GM12875 (cell line): Measurements from ENCODE around the gene GLRX.

ENCODE experiments used
- H3K4me3 ChIP-seq: one replicate; pipeline ENCODE4 v1.5.1; 2011; ENCODE audit warnings: low read depth, low read length, control low read depth
- TF ChIP-seq, protein P1 (sequence below): IDR thresholded peaks from 2 replicates; pipeline ENCODE4 v1.5.1; 2011; ENCODE audit warnings: low read depth, mild to moderate bottlenecking, control low read depth, inconsistent platforms, low read length, moderate library complexity, borderline replicate concordance; ENCODE audit not compliant: insufficient read depth

GLRX gene

DNA sequence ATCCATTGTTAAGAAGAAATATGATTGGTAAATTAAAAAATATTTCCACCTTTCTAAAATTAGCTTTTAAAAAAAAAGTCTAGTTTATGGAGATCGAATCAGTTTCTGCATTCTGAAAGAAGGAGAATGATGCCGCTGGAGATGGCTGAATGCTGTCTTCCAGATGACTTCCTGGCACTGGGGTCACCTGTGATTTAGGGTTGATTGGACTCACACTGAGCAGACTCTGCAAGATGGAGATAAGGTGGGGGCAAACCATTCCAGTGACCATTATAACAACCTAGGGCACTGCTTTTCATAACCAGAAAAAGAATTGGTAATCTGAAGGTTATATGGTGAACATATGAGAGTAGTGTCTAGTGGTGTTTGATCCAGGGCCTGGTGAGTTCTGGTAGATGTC lies 50.6 kb downstream of the GLRX start:
- no peak overlapping the region for H3K4me3 ChIP-seq
- TF ChIP-seq, protein P1, sequence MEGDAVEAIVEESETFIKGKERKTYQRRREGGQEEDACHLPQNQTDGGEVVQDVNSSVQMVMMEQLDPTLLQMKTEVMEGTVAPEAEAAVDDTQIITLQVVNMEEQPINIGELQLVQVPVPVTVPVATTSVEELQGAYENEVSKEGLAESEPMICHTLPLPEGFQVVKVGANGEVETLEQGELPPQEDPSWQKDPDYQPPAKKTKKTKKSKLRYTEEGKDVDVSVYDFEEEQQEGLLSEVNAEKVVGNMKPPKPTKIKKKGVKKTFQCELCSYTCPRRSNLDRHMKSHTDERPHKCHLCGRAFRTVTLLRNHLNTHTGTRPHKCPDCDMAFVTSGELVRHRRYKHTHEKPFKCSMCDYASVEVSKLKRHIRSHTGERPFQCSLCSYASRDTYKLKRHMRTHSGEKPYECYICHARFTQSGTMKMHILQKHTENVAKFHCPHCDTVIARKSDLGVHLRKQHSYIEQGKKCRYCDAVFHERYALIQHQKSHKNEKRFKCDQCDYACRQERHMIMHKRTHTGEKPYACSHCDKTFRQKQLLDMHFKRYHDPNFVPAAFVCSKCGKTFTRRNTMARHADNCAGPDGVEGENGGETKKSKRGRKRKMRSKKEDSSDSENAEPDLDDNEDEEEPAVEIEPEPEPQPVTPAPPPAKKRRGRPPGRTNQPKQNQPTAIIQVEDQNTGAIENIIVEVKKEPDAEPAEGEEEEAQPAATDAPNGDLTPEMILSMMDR: no peak

DNA sequence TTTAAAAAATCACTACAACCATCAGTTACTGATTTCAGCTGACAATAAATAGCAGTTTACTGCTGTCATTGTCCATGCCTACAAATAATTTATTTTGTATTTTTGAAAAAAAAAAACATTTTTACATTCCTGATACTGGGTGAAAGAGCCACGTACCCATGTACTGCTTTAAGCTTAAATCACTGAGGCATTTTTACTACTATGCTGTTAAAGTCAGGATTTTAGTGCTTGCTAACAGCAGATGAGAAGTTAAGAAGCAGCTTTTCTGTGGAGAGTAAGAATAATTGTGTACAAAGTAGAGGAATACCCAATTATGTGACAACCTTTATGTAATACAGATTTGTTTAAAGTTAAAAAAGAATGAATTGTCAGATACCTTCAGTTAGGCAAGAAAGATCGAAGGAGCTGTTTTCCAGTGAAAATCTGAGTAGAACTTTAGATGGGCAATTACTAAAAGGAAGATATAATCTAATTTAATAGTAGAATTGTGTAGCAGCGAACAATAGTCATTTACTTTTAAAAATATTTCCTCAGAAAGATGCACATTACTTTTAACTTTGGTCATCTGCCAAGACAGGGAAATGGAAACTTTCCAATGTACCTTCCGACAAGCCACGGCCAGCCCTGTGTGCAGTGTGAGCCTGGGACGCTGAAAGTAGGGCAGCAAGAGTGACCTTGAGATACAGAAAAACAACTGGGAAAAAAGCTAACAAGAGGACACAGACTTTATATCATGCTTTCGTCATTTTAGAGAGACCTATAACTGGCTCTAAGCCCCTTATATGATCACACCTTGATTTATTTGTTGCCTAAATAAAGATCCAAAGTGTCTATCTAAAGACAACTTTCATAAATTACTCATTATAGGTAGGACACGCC lies 51.5 kb downstream of the GLRX start:
- TF ChIP-seq, protein P1: no peak
- no peak overlapping the region for H3K4me3 ChIP-seq

DNA sequence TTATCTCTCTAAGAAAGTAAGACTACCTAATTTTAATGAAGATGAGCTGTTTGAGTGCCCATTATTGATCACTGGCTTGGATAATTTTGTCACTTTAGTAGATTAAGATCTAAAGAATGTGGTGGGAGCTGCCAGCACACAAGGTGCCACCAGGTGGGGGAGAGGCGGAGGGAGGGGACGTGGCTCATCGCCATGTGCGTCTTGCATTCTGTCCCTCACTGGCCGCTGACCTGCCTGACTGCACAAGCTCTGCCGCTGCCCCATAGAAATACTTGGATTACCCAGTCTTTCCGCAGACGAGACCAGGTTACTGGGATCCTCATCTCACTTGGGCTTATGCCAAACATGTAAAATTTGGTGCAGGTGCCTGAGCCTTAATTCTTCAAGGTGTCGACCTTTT lies 53.8 kb downstream of the GLRX start:
- no peak overlapping the region for H3K4me3 ChIP-seq
- TF ChIP-seq, protein P1: no peak

DNA sequence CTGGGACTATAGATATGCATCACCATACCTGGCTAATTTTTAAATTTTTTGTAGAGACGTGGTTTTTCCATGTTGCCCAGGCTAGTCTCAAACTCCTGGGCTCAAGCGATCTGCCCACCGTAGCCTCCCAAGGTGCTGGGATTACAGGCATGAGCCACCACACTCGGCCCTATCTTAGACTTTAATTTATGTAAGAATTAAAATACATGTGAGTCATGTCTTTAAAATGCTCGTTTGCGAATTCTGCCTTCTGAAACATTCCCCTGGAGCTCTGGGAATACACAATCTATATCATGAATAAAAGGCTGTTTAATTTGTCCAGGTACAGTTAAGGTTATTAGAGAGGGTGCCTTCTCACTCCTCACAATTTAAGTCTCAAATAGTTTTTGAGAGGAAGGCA lies 58.6 kb downstream of the GLRX start:
- no peak overlapping the region for H3K4me3 ChIP-seq
- TF ChIP-seq, protein P1: no peak
